Memory B cell (primary cell): ENCODE results near the gene TNRC18.
A peak's percentile ranks its signal among the peaks of the same experiment; 100 is the strongest.
"Not testable (repeated sequence)": the region's sequence is repeated elsewhere in the genome, so short reads cannot be mapped to it uniquely, and the experiment has no call there.

Source experiments
- ATAC-seq: fragments of 150-1000 bp; cut with Tn5 transposase; 2 replicates; pipeline ENCODE4 v1.10.0; 2021; ENCODE audit warnings: low read depth, mild to moderate bottlenecking, moderate library complexity
- DNase-seq, 2 donors: peaks; one replicate each; pipeline ENCODE4 v3.0.0; 2022; ENCODE audit warnings: low spot score in 2 of 2
- H3K27ac Mint-ChIP-seq: one replicate; pipeline ENCODE4 v1.8.0; 2022; ENCODE audit warnings: mild to moderate bottlenecking, moderate library complexity, mixed read lengths
- H3K27me3 Mint-ChIP-seq: one replicate; pipeline ENCODE4 v1.8.0; 2022; ENCODE audit warnings: mixed read lengths
- H3K36me3 Mint-ChIP-seq: one replicate; pipeline ENCODE4 v1.8.0; 2022; ENCODE audit warnings: mild to moderate bottlenecking, mixed read lengths
- H3K4me1 Mint-ChIP-seq: one replicate; pipeline ENCODE4 v1.8.0; 2022; ENCODE audit warnings: mixed read lengths
- H3K4me3 Mint-ChIP-seq: one replicate; pipeline ENCODE4 v1.8.0; 2022; ENCODE audit warnings: mild to moderate bottlenecking, moderate library complexity, mixed read lengths
- H3K9me3 Mint-ChIP-seq: one replicate; pipeline ENCODE4 v1.8.0; 2022; ENCODE audit warnings: mixed read lengths

The TNRC18 gene

DNA sequence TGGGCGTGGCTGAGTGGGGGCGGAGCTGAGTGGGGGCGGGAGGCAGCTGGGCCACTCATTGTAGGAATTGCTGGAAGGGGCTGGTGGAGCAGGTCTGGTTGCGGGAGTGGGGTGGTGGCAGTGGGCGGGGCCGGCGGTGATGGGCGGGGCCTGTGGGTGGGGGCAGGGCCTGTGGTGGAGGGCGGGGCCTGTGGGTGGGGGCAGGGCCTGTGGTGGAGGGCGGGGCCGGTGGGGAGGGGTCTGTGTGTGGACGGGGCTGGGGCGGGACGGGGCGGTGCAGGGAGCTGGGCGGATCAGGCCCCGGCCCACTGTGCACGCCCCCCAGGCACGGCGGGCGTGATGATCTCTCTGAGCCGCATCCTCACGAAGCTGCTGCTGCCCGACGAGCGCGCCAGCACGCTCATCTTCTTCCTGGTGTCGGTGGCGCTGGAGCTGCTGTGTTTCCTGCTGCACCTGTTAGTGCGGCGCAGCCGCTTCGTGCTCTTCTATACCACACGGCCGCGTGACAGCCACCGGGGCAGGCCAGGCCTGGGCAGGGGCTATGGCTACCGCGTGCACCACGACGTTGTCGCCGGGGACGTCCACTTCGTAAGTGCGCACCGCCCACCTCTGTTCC, 126.9 kb downstream of the TNRC18 start:
- H3K9me3 Mint-ChIP-seq: peaks cover 2% of the 10 kb centered on the region
- DNase-seq (peak; percentile 31 to 49), ATAC-seq (peak; percentile 78)
- H3K4me3 Mint-ChIP-seq: peak overlapping the region; percentile 79
- peaks cover 2% of the 10 kb centered on the region for H3K36me3 Mint-ChIP-seq
- H3K27ac Mint-ChIP-seq: no peak overlapping the region
- peaks cover 14% of the 10 kb centered on the region for H3K4me1 Mint-ChIP-seq
- H3K27me3 Mint-ChIP-seq: peaks cover 37% of the 10 kb centered on the region

DNA sequence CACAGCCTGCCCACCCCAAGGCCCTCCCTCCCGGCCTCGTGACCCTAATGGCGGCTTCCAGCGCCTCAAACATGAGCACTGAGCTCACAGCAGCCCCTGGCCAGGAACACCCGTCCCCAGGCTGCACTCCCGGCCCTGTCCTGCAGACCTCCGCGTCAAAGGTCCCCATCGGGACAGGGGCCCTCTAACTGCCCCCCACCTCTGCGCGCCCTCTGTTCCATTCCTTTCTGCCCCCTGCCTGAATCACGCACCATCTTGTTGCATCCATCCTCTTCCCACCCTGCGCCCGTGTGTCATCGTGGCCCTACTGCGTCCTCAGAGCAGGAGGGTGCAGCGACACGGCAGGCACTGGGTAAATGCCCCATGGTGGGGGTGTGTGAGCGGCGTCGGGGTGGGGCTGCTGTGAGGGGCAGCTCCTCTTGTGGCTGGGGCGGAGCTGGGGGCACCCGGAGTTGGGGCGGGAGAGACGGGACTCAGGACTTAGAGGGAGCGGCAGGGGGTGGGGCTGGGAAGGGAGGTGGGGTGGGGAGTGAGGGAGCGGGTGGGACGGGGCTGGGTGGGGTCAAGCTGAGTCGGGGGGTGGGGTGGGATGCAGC, 127.5 kb downstream of the TNRC18 start:
- Mint-ChIP-seq H3K27ac (no peak overlapping the region), H3K9me3 (peaks cover 2% of the 10 kb centered on the region), H3K4me3 (peak overlapping the region; percentile 79), H3K36me3 (peaks cover 2% of the 10 kb centered on the region), H3K4me1 (peaks cover 14% of the 10 kb centered on the region), H3K27me3 (peaks cover 38% of the 10 kb centered on the region)
- ATAC-seq: no peak
- no peak for DNase-seq

DNA sequence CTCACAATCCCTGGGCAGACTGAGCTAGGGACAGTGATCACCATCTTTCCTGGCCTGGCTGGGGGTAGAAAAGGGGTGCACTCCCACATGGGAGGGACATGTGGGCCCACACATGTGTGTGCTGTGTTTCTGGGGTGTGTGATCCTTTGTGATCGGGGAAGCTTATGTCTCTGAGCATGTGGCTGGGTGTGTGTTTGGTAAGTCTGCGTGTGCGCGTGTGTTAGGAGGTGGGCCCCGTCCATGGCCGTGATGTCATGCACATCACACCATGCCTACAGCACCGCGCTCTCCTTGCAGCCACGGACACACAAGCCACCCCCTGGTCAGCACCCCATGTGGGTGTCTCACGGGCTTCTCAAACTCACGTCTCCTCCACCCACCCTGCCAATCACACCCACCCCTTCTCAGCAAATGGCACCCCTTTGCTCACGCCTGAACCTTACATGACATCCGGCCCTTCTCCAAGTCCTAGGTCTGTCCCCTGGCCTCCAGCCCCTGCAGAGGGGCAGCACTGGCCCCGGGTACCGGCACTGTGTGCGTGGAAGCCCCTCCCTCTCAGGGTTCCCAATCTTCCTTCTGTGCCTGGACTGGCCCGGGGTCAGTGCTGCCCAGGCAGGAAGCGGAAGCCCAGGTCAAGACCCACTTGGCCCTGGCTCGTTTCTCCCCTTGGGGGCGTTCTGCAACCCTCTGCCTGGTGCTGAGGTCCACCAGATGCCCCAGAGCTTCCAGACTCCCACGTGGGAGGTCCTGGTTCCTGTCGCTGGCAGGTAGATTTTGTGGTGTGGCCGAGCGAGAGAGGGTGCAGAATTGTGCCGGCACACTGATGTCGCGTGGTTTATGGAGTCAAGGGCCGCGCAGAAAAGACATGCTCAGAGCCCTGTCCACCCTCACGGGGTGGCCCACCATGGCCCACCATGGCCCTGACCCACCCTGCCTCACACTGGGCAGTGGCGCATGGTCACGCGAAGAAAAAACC, 128.3 kb downstream of the TNRC18 start:
- Mint-ChIP-seq H3K27me3 (peaks cover 34% of the 10 kb centered on the region), H3K4me1 (peaks cover 14% of the 10 kb centered on the region), H3K4me3 (no peak overlapping the region), H3K36me3 (peaks cover 2% of the 10 kb centered on the region), H3K27ac (no peak overlapping the region), H3K9me3 (peaks cover 2% of the 10 kb centered on the region)
- DNase-seq (no peak), ATAC-seq (no peak)

DNA sequence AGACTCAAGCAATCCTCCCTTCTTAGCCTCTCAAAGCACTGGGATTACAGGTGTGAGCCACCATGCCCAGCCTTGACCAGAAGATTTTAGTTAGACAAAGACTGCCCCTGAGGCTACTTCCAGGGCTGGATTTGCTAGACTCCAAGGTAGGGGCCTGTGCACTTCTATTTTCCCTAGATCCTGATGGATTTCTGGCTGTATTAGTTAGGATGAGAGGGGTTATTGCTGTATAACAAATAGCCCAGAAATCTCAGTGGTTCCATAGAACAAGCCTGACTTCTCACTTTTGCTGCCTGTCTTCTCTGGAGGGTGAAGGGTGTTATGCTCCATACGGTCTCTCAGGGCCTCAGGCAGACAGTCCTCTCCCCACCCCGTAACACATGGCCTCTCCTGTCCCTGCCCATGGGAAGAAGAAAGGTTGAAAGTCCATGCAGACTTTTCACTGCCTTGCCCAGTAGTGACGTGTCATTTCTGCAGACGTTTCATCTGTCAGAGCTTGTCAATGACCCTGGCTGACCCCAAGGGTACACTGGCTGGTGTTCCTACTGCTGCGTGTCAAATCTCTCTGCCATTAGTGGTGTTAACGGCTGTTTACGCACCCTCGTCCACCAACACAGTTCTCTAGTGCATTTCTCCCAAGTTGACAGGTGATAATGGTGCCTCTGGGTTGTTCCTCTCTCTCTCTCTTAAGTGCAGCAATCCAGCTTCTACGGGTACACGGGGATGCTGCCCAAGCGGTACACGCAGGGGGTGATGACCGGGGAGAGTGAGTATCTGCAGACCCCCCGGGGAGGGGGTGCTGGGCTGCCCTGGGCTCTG, 129.3 kb downstream of the TNRC18 start:
- ATAC-seq (no peak), DNase-seq (no peak)
- Mint-ChIP-seq H3K4me3 (no peak overlapping the region), H3K9me3 (peaks cover 2% of the 10 kb centered on the region), H3K4me1 (peaks cover 14% of the 10 kb centered on the region), H3K27ac (no peak overlapping the region), H3K36me3 (peaks cover 2% of the 10 kb centered on the region), H3K27me3 (peaks cover 30% of the 10 kb centered on the region)

DNA sequence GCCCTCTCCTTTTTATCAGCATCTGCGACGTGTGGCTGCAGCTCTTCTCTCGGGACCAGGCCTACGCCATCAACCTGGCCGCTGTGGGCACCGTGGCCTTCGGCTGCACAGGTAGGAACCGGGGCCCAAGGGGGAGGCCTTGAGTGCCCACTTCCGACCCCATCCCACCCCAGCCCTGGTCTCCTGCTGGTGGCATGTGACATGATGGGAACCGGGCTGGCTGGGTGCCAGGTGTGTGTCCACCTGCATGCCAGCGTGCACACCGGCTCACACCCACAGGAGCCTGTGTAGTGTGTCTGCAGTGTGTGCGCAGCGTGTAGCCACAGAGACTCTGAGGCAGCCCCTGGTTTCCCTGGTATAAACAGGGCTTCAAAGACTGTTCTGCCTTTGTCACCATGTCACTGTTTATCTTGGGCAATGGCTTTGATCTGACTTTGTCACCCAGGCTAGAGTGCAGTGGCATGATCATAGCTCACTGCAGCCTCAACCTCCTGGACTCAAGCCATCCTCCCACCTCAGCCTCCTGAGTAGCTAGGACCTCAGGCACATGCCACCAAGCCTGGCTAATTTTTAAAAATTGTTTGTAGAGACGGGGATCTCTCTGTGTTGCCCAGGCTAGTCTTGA, 131.8 kb downstream of the TNRC18 start:
- not testable (repeated sequence) for DNase-seq, H3K27ac Mint-ChIP-seq, H3K4me1 Mint-ChIP-seq, H3K4me3 Mint-ChIP-seq, ATAC-seq, H3K36me3 Mint-ChIP-seq, H3K9me3 Mint-ChIP-seq
- peaks cover 20% of the 10 kb centered on the region for H3K27me3 Mint-ChIP-seq

DNA sequence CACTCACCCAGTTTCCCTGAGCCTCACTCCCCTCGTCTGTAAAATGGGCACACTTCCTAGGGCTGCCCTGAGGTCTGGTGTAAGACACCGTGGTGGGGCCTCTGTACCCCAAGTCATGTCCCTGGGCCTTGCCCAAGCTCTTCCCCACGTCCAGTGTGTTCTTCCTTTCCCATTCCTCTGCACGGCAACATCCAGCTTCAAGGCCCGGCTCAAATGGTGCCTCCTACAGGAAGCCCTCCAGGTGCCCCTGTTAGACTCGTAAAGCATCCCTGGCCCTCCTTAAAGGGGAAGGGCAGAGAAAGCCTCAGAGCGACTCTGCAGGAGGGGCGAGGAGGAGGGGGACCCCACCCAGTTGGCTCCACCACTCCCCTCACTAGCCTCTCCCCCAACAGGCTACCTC, 132.3 kb downstream of the TNRC18 start:
- peaks cover 2% of the 10 kb centered on the region for H3K36me3 Mint-ChIP-seq
- ATAC-seq (no peak), DNase-seq (no peak)
- peaks cover 20% of the 10 kb centered on the region for H3K27me3 Mint-ChIP-seq
- H3K27ac Mint-ChIP-seq: no peak overlapping the region
- H3K4me1 Mint-ChIP-seq: peaks cover 4% of the 10 kb centered on the region
- H3K9me3 Mint-ChIP-seq: peaks cover 2% of the 10 kb centered on the region
- H3K4me3 Mint-ChIP-seq: no peak overlapping the region

DNA sequence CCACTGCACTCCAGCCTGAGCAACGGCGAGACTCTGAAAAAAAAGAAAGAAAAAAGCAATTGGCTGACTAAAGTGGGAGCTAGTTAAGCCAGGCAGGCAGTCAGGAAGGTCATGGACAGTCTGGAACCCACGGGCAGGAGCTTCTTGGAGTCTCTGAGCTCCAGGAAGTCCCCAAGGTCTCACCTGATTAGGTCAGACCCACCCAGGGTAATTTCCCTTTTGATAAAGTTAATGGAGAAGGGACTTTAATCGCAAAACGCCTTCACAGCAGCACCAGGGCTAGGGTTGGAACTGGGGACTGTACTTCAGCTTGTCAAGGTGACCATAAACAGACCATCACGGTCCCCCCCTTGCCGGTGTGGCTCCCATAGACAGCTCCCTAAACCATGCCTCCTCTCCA, 134.3 kb downstream of the TNRC18 start:
- Mint-ChIP-seq H3K4me1 (no peaks in the 10 kb centered on the region), H3K4me3 (no peak overlapping the region), H3K27me3 (peaks cover 8% of the 10 kb centered on the region), H3K36me3 (no peaks in the 10 kb centered on the region), H3K27ac (no peak overlapping the region), H3K9me3 (peaks cover under 1% of the 10 kb centered on the region)
- no peak for ATAC-seq
- no peak for DNase-seq

DNA sequence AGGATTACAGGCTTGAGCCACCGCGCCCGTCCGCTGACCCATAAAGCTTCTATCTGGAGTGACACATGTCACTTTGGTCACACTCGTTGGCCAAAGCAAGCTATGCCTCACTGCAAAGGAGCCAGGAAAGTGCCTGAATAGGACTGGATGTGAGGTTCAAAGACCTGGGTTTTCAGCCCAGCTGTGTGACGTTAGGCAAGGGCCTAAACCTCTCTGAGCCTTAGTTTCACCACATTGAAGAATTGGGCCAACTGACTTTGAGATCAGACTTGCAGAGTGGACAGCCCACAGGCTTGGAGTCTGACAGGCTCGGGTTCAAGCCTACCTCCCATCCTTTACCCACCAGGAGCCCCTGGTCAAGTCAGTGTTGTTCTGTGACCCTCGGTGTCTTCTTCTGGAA, 135.1 kb downstream of the TNRC18 start:
- H3K27me3 Mint-ChIP-seq, ATAC-seq: not testable (repeated sequence)

DNA sequence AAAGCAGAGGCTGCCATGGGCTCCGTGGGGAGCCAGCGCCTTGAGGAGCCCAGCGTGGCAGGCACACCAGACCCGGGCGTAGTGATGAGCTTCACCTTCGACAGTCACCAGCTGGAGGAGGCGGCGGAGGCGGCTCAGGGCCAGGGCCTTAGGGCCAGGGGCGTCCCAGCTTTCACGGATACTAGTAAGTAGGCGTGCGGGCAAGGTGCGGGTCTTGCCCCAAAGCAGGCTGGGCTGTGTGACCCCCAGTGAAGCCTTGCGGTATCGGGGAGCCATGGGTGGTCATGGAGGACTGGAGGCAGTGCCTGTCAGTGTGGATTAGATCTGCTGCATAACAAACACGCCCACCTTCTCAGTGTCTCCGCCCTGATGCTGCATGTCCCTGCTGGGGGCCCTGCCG, 135.8 kb downstream of the TNRC18 start:
- Mint-ChIP-seq H3K27ac (no peak overlapping the region), H3K4me3 (no peak overlapping the region), H3K36me3 (no peaks in the 10 kb centered on the region), H3K4me1 (no peaks in the 10 kb centered on the region), H3K27me3 (peaks cover 10% of the 10 kb centered on the region), H3K9me3 (no peaks in the 10 kb centered on the region)
- DNase-seq (no peak), ATAC-seq (no peak)

More for the DNA sequence above, 135.1 kb downstream of the TNRC18 start:
- H3K9me3 Mint-ChIP-seq, H3K4me3 Mint-ChIP-seq, DNase-seq, H3K4me1 Mint-ChIP-seq, H3K27ac Mint-ChIP-seq, H3K36me3 Mint-ChIP-seq: not testable (repeated sequence)

DNA sequence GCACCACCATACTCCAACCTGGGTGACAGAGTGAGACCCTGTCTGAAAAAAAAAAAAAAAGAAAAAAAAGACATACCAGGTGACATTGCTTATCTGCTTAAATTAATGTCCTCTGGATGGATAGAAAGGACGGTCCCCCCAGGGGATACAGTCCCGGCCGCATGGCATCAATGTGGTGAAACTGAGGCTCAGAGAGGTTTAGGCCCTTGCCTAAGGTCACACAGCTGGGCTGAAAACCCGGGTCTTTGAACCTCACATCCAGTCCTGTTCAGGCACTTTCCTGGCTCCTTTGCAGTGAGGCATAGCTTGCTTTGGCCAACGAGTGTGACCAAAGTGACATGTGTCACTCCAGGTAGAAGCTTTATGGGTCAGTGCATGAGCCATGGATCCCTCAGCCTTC, 136.3 kb downstream of the TNRC18 start:
- not testable (repeated sequence) for H3K4me3 Mint-ChIP-seq, H3K27me3 Mint-ChIP-seq, H3K27ac Mint-ChIP-seq, DNase-seq, H3K9me3 Mint-ChIP-seq, H3K36me3 Mint-ChIP-seq, ATAC-seq, H3K4me1 Mint-ChIP-seq

DNA sequence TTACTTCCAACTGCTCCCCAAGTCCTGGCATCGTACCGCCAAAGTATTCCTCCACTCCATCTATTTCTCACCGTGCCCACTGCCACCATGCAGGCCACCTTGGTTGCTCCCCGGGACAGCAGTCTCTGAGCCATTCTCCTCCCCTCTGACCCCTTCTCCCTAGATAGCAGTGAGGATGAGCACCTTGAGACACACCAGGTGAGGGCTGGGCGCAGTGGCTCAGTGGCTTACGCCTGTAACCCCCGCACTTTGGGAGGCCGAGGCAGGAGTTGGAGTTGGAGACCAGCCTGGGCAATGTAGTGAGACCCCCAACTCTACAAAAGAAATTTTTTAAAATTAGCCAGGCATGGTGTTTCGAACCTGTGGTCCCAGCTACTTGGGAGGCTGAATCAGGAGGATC, 136.7 kb downstream of the TNRC18 start:
- Mint-ChIP-seq H3K27ac (no peak overlapping the region), H3K36me3 (no peaks in the 10 kb centered on the region), H3K4me1 (no peaks in the 10 kb centered on the region), H3K9me3 (no peaks in the 10 kb centered on the region), H3K27me3 (peaks cover 10% of the 10 kb centered on the region), H3K4me3 (no peak overlapping the region)
- ATAC-seq (no peak), DNase-seq (no peak)

DNA sequence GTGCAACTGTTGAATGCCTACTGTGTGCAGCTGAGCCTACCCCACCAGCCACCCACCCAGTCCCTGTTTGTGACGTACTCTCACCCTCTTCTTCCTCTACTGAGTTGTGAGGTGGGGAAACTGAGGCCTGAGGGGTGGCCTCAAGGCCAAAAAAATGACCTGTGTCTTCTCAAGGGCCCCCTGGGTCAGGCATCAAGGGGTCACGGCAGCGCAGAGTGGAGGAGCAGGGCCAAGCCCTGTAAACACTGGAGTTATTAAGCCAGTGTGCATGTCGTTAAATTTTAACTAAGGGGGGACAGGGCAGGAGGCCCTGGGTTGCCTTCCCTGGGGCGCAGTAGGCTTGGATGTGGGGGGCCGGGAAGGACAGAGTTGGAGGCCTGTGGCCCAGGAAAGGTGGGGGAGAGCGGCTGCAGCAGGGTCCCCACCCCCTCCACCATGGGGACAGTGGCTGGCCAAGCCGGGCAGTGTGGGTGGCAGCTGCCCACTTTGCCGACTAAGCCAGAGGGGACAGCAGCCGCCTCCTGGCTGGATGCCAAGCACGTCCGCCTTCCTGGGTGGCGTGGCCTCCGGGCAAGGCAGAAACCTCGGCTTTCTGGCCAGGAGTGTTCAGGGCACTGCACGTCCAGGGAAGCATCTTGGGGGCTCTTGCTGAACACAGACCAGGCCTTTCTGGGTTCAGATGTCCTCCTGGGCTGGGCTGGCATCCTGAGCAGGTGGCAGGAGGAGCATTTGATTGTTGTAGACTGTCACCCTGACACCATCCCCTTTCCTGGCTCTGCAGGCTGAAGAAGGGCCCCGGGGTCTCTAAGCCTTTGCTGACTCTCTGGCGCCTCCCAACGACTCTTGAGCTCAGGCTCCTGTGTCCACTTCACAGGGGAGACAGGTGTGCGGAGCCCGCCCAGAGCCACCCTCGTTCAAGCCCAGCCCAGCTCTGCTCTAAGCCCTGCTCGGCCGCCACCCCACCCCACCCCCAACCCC, 139.0 kb downstream of the TNRC18 start:
- Mint-ChIP-seq H3K36me3 (no peaks in the 10 kb centered on the region), H3K27ac (no peak overlapping the region), H3K27me3 (peaks cover 11% of the 10 kb centered on the region), H3K4me3 (peak overlapping the region; percentile 17), H3K9me3 (no peaks in the 10 kb centered on the region), H3K4me1 (no peaks in the 10 kb centered on the region)
- DNase-seq (no peak), ATAC-seq (peak; percentile 58)
